ENCODE measurements around the gene EHBP1L1. TPM values are rescaled to one million over a fixed set of nuclear protein-coding genes. Genes with fewer than 3 reads are reported as not detected.

Gene EHBP1L1
- polyA plus RNA-seq, 1 donor (not counting 4 experiments of a cell fraction or from before 2014, with no cell fraction given): 10.4 TPM

DNA sequence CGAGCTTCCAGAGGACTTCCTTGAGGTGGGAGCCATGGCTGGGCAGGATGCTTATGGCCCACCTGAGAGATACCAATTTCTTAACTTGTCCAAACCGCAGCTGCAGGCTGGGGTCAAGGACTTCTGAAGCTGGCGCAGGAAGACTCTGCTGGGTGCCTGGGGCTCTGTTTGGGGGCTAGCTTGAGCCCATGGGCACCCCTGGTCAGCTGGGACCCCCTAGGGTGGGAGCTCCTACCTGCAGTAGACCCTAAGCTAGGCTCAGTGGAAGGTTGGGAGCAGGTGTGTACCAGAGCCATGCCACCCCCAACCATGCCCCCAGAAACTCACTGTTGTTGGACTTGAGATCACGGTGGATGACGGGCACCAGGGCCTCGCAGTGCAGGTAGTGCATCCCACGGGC is 36.8 kb downstream of the EHBP1L1 start:
- peaks cover 15 to 24% of the 10 kb centered on the region in 2 experiments for H3K36me3 ChIP-seq (ENCODE audit: control insufficient read depth in 2 of 2, extremely low read depth in 1 of 2, insufficient read depth in 2 of 2, low read length in 2 of 2)
- no peaks in the 10 kb centered on the region for H4K20me1 ChIP-seq (ENCODE audit: control insufficient read depth, extremely low read depth, insufficient read depth, low read length)
- DNase-seq (ENCODE audit: low read depth, low spot score) (no peak), FAIRE-seq (no peak)
- H3K4me1 ChIP-seq (ENCODE audit: control insufficient read depth, extremely low read depth, insufficient read depth, low read length): peaks cover 28% of the 10 kb centered on the region
- H3K4me2 ChIP-seq (ENCODE audit: control insufficient read depth, extremely low read depth, insufficient read depth, low read depth, low read length): peak overlapping the region; percentile 88
- H3K27me3 ChIP-seq (ENCODE audit: control insufficient read depth, extremely low read depth, insufficient read depth, low read length): no peaks in the 10 kb centered on the region
- H3K9me1 ChIP-seq (ENCODE audit: control insufficient read depth, extremely low read depth, insufficient read depth, low read length): no peaks in the 10 kb centered on the region
- H3K9ac ChIP-seq (ENCODE audit: control insufficient read depth, extremely low read depth, insufficient read depth, low read length): peak overlapping the region; percentile 99
- H3K27ac ChIP-seq (ENCODE audit: control insufficient read depth, insufficient read depth, low read length): no peak overlapping the region
- TF ChIP-seq, protein P1, sequence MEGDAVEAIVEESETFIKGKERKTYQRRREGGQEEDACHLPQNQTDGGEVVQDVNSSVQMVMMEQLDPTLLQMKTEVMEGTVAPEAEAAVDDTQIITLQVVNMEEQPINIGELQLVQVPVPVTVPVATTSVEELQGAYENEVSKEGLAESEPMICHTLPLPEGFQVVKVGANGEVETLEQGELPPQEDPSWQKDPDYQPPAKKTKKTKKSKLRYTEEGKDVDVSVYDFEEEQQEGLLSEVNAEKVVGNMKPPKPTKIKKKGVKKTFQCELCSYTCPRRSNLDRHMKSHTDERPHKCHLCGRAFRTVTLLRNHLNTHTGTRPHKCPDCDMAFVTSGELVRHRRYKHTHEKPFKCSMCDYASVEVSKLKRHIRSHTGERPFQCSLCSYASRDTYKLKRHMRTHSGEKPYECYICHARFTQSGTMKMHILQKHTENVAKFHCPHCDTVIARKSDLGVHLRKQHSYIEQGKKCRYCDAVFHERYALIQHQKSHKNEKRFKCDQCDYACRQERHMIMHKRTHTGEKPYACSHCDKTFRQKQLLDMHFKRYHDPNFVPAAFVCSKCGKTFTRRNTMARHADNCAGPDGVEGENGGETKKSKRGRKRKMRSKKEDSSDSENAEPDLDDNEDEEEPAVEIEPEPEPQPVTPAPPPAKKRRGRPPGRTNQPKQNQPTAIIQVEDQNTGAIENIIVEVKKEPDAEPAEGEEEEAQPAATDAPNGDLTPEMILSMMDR (optimal IDR thresholded peaks at IDR 0.05 in 1 of 3, IDR thresholded peaks at IDR 0.05 in 1 of 3, conservative IDR thresholded peaks at IDR 0.05 in 1 of 3; ENCODE audit: extremely low read depth in 1 of 3, insufficient read depth in 2 of 3, low read length in 3 of 3): no peak
- no peak for TF ChIP-seq EZH2 (IDR thresholded peaks at IDR 0.05; ENCODE audit: low read length)
- no peak overlapping the region for H2AFZ ChIP-seq (ENCODE audit: control insufficient read depth, low read length)
- H3K4me3 ChIP-seq (ENCODE audit: control insufficient read depth in 2 of 3, extremely low read depth in 1 of 3, insufficient read depth in 2 of 3, low read depth in 1 of 3, low read length in 3 of 3): peak overlapping the region; percentile 62 to 96 (median 93)
- no peaks in the 10 kb centered on the region for H3K9me3 ChIP-seq (ENCODE audit: control insufficient read depth, low read depth, low read length)
- dilution Hi-C loops (cut with MboI; ENCODE audit: extremely low pct_ligation_motif_present, low sequenced_read_pairs): no loop called here
- peaks cover 56% of the 10 kb centered on the region for H3K79me2 ChIP-seq (ENCODE audit: control insufficient read depth, insufficient read depth, low read length)

- dilution Hi-C loops (cut with MboI; ENCODE audit: extremely low pct_ligation_motif_present, low sequenced_read_pairs): no loop called here
These were observed 37.5 kb downstream of the EHBP1L1 start for GRCh38 chr11:65613091-65613928.

More at GRCh38 chr11:65613091-65613928, 37.5 kb downstream of the EHBP1L1 start:
- Histone ChIP-seq H3K9me1 (ENCODE audit: control insufficient read depth, extremely low read depth, insufficient read depth, low read length) (no peaks in the 10 kb centered on the region), H3K27me3 (ENCODE audit: control insufficient read depth, extremely low read depth, insufficient read depth, low read length) (no peaks in the 10 kb centered on the region), H2AFZ (ENCODE audit: control insufficient read depth, low read length) (peak overlapping the region; percentile 73), H3K9me3 (ENCODE audit: control insufficient read depth, low read depth, low read length) (no peaks in the 10 kb centered on the region), H4K20me1 (ENCODE audit: control insufficient read depth, extremely low read depth, insufficient read depth, low read length) (no peaks in the 10 kb centered on the region), H3K4me2 (ENCODE audit: control insufficient read depth, extremely low read depth, insufficient read depth, low read depth, low read length) (peak overlapping the region; percentile 88), H3K4me3 (ENCODE audit: control insufficient read depth in 2 of 3, extremely low read depth in 1 of 3, insufficient read depth in 2 of 3, low read depth in 1 of 3, low read length in 3 of 3) (peak overlapping the region; percentile 62 to 96 (median 93)), H3K4me1 (ENCODE audit: control insufficient read depth, extremely low read depth, insufficient read depth, low read length) (peaks cover 25% of the 10 kb centered on the region), H3K36me3 (ENCODE audit: control insufficient read depth in 2 of 2, extremely low read depth in 1 of 2, insufficient read depth in 2 of 2, low read length in 2 of 2) (peaks cover 15 to 30% of the 10 kb centered on the region in 2 experiments), H3K9ac (ENCODE audit: control insufficient read depth, extremely low read depth, insufficient read depth, low read length) (peak overlapping the region; percentile 99), H3K79me2 (ENCODE audit: control insufficient read depth, insufficient read depth, low read length) (peaks cover 63% of the 10 kb centered on the region), H3K27ac (ENCODE audit: control insufficient read depth, insufficient read depth, low read length) (peak overlapping the region; percentile 99)
- FAIRE-seq (no peak), DNase-seq (ENCODE audit: low read depth, low spot score) (no peak)
- TF ChIP-seq, protein P1 (optimal IDR thresholded peaks at IDR 0.05 in 1 of 3, IDR thresholded peaks at IDR 0.05 in 1 of 3, conservative IDR thresholded peaks at IDR 0.05 in 1 of 3; ENCODE audit: extremely low read depth in 1 of 3, insufficient read depth in 2 of 3, low read length in 3 of 3): no peak
- TF ChIP-seq EZH2 (IDR thresholded peaks at IDR 0.05; ENCODE audit: low read length): no peak
